ENCODE data around the gene LY6G6D.

The LY6G6D gene

DNA sequence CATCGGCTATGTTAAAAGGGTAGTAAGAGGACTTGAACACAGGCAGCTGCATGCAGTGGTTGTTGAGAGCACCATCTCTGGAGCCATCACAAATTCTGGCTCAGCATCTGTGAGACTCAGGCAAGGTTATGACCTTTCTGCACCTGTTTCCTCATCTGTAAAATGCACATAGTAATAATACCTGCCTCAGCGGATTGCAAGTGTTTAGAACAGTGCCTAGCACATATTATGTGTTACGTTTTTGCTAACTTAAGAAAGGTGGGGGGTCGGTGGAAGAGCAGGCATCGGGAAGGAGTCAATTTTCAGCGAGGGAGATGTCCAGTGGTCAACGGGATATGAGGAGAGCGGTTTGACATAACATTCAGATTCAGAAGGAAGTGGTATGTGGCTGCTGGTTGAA lies 37.2 kb upstream of the LY6G6D start:
- H3K9ac ChIP-seq (ENCODE audit: insufficient read length, low read depth): no peak overlapping the region
- H3K4me1 ChIP-seq (ENCODE audit: insufficient read depth, insufficient read length): no peaks in the 10 kb centered on the region
- no peaks in the 10 kb centered on the region for H3K9me3 ChIP-seq (ENCODE audit: insufficient read depth, low read length)
- H3K36me3 ChIP-seq (ENCODE audit: insufficient read depth, insufficient read length, low read length): peaks cover 13% of the 10 kb centered on the region
- H3K4me3 ChIP-seq (ENCODE audit: insufficient read length, low read depth): no peak overlapping the region
- no peak for DNase-seq (ENCODE audit: low read depth, low spot score)
- no peak for TF ChIP-seq ZNF274 (IDR thresholded peaks at IDR 0.05; ENCODE audit: low read depth, low read length)
- no peak for TF ChIP-seq SUZ12 (IDR thresholded peaks at IDR 0.05; ENCODE audit: extremely low read depth, insufficient read depth, insufficient read length)
- TF ChIP-seq YY1 (IDR thresholded peaks at IDR 0.05; ENCODE audit: insufficient read depth, insufficient read length): no peak
- no peaks in the 10 kb centered on the region for H3K27me3 ChIP-seq (ENCODE audit: insufficient read depth, insufficient read length)

DNA sequence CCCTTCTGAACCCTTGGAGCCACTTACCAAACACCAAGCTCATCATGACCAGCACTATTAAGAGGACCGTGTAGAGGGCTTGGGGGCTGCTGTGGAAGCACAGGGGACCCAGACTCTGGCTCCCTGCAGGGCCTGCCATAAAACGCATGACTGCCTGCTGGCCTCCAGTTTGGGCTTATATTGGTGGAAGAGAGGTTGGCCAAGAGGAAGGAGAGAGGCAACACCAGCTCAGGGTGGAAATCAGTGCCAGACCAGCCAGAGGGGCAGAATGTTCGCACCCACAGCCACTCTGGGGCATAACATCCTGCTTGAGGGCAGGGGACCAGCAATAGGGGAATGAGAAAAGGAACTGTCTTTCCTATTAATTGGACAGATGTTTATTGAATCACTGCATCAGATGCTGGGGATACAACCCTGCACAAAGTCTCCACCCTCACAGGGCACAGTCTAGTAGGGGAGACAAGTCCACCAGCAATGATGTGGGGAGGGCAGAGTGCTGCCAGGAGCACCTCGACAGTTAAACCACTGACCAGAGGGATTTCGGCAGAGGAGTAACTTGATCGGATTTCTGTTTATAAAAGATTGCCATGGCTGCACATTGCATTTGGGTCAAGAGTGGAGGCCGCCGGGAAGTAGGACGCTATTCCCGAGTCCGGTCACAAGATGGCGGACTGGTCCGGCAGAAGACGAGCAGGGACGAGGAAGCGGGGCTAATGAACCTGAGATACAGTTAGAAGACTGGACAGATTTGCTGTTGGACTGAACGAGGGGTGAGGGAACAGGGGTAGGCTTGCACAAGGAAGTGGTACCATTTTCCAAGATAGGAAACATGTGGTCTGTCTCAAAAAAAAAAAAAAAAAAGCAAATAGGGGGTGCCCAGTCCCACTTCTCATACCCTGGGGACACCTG lies 34.7 kb upstream of the LY6G6D start, which contains the start of gene LY6G5C:
Gene LY6G5C (minus strand): TSS at position 842 of the 909 bp plus-strand sequence. CDS start 694 bp downstream, at position 148.
- no peak for TF ChIP-seq SUZ12 (IDR thresholded peaks at IDR 0.05; ENCODE audit: extremely low read depth, insufficient read depth, insufficient read length)
- TF ChIP-seq ZNF274 (IDR thresholded peaks at IDR 0.05; ENCODE audit: low read depth, low read length): no peak
- TF ChIP-seq YY1 (IDR thresholded peaks at IDR 0.05; ENCODE audit: insufficient read depth, insufficient read length): no peak
- Histone ChIP-seq H3K4me3 (ENCODE audit: insufficient read length, low read depth) (peak within 1 kb of the TSS; percentile 45), H3K9ac (ENCODE audit: insufficient read length, low read depth) (peak within 1 kb of the TSS; percentile 76), H3K36me3 (ENCODE audit: insufficient read depth, insufficient read length, low read length) (peaks cover 19% of the 10 kb centered on the region), H3K9me3 (ENCODE audit: insufficient read depth, low read length) (no peaks in the 10 kb centered on the region), H3K4me1 (ENCODE audit: insufficient read depth, insufficient read length) (peaks cover 2% of the 10 kb centered on the region), H3K27me3 (ENCODE audit: insufficient read depth, insufficient read length) (no peaks in the 10 kb centered on the region)
- peak; percentile 50 for DNase-seq (ENCODE audit: low read depth, low spot score)

- Histone ChIP-seq H3K4me1 (ENCODE audit: insufficient read depth, insufficient read length) (peaks cover 2% of the 10 kb centered on the region), H3K9ac (ENCODE audit: insufficient read length, low read depth) (peak overlapping the region; percentile 76), H3K4me3 (ENCODE audit: insufficient read length, low read depth) (peak overlapping the region; percentile 45), H3K9me3 (ENCODE audit: insufficient read depth, low read length) (no peaks in the 10 kb centered on the region), H3K27me3 (ENCODE audit: insufficient read depth, insufficient read length) (no peaks in the 10 kb centered on the region), H3K36me3 (ENCODE audit: insufficient read depth, insufficient read length, low read length) (peaks cover 24% of the 10 kb centered on the region)
- DNase-seq (ENCODE audit: low read depth, low spot score): no peak
- TF ChIP-seq YY1 (IDR thresholded peaks at IDR 0.05; ENCODE audit: insufficient read depth, insufficient read length): no peak
- TF ChIP-seq ZNF274 (IDR thresholded peaks at IDR 0.05; ENCODE audit: low read depth, low read length): no peak
- TF ChIP-seq SUZ12 (IDR thresholded peaks at IDR 0.05; ENCODE audit: extremely low read depth, insufficient read depth, insufficient read length): no peak
Measured at GRCh38 chr6:31681135-31681671, 33.9 kb upstream of the LY6G6D start.

GRCh38 chr6:31683591-31683990 lies 31.6 kb upstream of the LY6G6D start:
- Histone ChIP-seq H3K9ac (ENCODE audit: insufficient read length, low read depth) (no peak overlapping the region), H3K36me3 (ENCODE audit: insufficient read depth, insufficient read length, low read length) (peaks cover 48% of the 10 kb centered on the region), H3K27me3 (ENCODE audit: insufficient read depth, insufficient read length) (no peaks in the 10 kb centered on the region), H3K9me3 (ENCODE audit: insufficient read depth, low read length) (no peaks in the 10 kb centered on the region), H3K4me3 (ENCODE audit: insufficient read length, low read depth) (no peak overlapping the region), H3K4me1 (ENCODE audit: insufficient read depth, insufficient read length) (peaks cover 9% of the 10 kb centered on the region)
- DNase-seq (ENCODE audit: low read depth, low spot score): no peak
- TF ChIP-seq SUZ12 (IDR thresholded peaks at IDR 0.05; ENCODE audit: extremely low read depth, insufficient read depth, insufficient read length) (no peak), YY1 (IDR thresholded peaks at IDR 0.05; ENCODE audit: insufficient read depth, insufficient read length) (no peak), ZNF274 (IDR thresholded peaks at IDR 0.05; ENCODE audit: low read depth, low read length) (no peak)

GRCh38 chr6:31686483-31686882 lies 28.7 kb upstream of the LY6G6D start:
- no peak for DNase-seq (ENCODE audit: low read depth, low spot score)
- Histone ChIP-seq H3K4me1 (ENCODE audit: insufficient read depth, insufficient read length) (peaks cover 16% of the 10 kb centered on the region), H3K9me3 (ENCODE audit: insufficient read depth, low read length) (no peaks in the 10 kb centered on the region), H3K4me3 (ENCODE audit: insufficient read length, low read depth) (no peak overlapping the region), H3K27me3 (ENCODE audit: insufficient read depth, insufficient read length) (no peaks in the 10 kb centered on the region), H3K36me3 (ENCODE audit: insufficient read depth, insufficient read length, low read length) (peaks cover 69% of the 10 kb centered on the region), H3K9ac (ENCODE audit: insufficient read length, low read depth) (no peak overlapping the region)
- no peak for TF ChIP-seq SUZ12 (IDR thresholded peaks at IDR 0.05; ENCODE audit: extremely low read depth, insufficient read depth, insufficient read length)
- no peak for TF ChIP-seq ZNF274 (IDR thresholded peaks at IDR 0.05; ENCODE audit: low read depth, low read length)
- no peak for TF ChIP-seq YY1 (IDR thresholded peaks at IDR 0.05; ENCODE audit: insufficient read depth, insufficient read length)

DNA sequence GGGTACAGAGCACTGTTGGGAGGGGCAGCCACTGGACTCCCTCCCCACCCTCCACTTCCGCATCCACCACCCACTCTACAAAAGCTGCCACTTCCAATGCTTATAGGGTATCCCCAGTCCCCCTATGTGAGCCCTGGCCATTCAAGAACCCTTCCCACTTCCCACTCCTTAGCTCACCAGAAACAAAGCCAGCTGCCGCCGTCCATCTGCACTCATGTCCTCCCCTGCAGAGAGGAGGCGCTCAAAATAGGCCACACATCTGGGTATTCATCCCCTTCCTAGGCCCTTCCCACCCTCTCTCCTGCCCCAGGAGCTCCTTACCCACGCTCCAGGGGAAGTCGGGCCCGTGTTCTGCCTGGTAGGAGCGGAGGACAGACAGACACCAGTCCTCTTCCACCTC lies 27.8 kb upstream of the LY6G6D start:
- H3K4me3 ChIP-seq (ENCODE audit: insufficient read length, low read depth): no peak overlapping the region
- H3K9ac ChIP-seq (ENCODE audit: insufficient read length, low read depth): no peak overlapping the region
- no peaks in the 10 kb centered on the region for H3K27me3 ChIP-seq (ENCODE audit: insufficient read depth, insufficient read length)
- H3K4me1 ChIP-seq (ENCODE audit: insufficient read depth, insufficient read length): peaks cover 16% of the 10 kb centered on the region
- TF ChIP-seq ZNF274 (IDR thresholded peaks at IDR 0.05; ENCODE audit: low read depth, low read length) (no peak), SUZ12 (IDR thresholded peaks at IDR 0.05; ENCODE audit: extremely low read depth, insufficient read depth, insufficient read length) (no peak), YY1 (IDR thresholded peaks at IDR 0.05; ENCODE audit: insufficient read depth, insufficient read length) (no peak)
- H3K9me3 ChIP-seq (ENCODE audit: insufficient read depth, low read length): no peaks in the 10 kb centered on the region
- no peak for DNase-seq (ENCODE audit: low read depth, low spot score)
- H3K36me3 ChIP-seq (ENCODE audit: insufficient read depth, insufficient read length, low read length): peaks cover 74% of the 10 kb centered on the region

All from NT2/D1 (cell line).